ENCODE results near the gene PHAF1. TPM values are rescaled to one million over a fixed set of nuclear protein-coding genes. Genes with fewer than 3 reads are reported as not detected.

Gene PHAF1
- total and polyA plus RNA-seq, 12 donors, result 9.0 to 27.4 (median 14.0) TPM

DNA sequence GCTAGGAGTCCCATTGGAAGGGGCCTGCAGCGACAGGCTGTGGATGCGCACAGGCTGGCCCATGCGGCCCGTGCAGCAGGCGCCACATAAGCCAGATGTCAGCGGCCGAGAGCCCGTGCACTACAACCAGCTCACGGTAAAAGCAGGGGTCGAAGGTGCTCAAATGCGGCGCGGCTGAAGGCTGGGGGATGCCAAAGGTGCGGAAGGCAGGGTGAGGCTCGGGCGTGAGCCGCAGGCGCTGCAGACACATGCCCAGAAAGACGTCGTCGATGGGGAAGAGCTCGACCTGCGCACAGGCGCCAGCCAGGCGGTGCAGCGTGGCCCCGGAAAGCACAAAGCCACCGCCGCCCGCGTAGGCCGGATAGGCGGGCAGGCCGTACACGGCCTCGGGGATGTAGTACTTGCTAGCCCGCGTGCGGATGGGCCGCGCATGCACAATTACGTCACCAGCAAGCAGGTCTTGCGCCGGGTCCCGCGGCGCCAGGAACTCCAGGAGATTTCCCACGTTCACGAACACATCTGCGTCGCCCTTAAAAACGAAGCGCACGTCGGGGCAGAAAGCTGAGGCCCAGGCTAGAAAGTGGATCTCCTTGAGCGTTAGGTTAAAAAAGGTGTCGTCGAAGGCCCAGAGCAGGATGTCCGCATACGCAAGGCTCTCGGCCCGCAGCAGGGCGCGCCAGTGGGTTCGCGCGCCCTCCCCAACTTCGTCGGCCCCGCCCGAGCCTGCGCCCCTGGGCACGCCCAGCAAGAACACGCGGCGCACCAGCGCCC, 39.7 kb downstream of the PHAF1 start:
- H3K4me1 ChIP-seq (replicated peaks in 1 of 2), result peaks cover 0 to 6% of the 10 kb centered on the region in 2 donors
- peak in 2 of 7 donors; percentile 7 to 52 for DNase-seq
- intact Hi-C loops (cut with DNase I), result loop anchor here in 1 of 2 donors (10.0 kb wide), 1 partner anchor 135 kb away; no protein-coding TSS in a partner anchor
- peaks cover 0 to 40% of the 10 kb centered on the region in 2 donors for H3K36me3 ChIP-seq (replicated peaks in 1 of 2)
- WGBS, 4 donors, result 66 to 93% (median 70%) methylated on average over 17 to 77 of the region's 77 CpGs
- peak overlapping the region in 1 of 4 donors; percentile 78 for H3K4me3 ChIP-seq
- H3K27me3 ChIP-seq, result no peaks in the 10 kb centered on the region
- H3K9me3 ChIP-seq (replicated peaks in 1 of 3), result no peaks in the 10 kb centered on the region
- TF ChIP-seq POLR2A (IDR thresholded peaks at IDR 0.05), result no peak
- TF ChIP-seq, protein P1, sequence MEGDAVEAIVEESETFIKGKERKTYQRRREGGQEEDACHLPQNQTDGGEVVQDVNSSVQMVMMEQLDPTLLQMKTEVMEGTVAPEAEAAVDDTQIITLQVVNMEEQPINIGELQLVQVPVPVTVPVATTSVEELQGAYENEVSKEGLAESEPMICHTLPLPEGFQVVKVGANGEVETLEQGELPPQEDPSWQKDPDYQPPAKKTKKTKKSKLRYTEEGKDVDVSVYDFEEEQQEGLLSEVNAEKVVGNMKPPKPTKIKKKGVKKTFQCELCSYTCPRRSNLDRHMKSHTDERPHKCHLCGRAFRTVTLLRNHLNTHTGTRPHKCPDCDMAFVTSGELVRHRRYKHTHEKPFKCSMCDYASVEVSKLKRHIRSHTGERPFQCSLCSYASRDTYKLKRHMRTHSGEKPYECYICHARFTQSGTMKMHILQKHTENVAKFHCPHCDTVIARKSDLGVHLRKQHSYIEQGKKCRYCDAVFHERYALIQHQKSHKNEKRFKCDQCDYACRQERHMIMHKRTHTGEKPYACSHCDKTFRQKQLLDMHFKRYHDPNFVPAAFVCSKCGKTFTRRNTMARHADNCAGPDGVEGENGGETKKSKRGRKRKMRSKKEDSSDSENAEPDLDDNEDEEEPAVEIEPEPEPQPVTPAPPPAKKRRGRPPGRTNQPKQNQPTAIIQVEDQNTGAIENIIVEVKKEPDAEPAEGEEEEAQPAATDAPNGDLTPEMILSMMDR (IDR thresholded peaks at IDR 0.05), result no peak
- peak overlapping the region in 2 of 5 donors; percentile 85 to 92 for H3K27ac ChIP-seq

DNA sequence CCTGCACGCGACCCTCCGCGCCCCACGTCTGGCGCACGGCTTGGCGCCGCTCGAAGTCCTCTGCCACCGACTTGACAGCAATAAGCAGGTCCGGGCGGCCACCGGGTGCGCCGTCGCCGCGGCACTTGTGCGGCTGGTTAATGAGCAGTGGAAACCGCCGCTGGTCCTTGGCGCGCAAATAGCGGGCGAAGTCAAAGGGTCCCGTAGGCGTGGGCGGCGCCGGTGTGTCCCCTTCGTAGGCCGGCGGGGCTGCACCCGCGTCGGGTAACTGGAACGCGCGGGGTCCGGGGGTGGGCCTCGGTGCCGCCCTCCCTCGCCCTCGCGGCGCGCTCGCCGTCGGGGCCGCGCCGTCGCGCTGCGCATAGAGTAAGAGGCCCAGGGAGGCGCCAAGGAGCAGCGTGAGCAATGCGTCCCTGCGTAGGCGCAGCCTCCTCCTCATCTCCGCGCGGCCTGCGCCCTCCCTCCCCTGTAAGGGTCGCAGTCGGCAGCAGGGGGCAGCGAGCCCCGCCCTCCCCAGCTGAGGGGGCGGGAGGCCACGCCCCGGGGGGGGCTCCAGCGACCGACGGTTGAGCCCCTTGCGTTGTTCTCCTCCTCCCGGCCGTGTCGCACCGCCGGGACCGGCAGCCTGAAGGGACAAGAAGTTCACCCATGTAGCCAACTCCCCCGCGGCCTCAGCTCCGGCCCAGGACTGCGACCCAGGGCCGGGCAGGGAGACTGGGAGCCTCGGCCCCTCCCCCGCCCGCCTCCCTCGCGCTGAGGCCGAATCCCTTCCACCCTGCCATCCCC, 40.5 kb downstream of the PHAF1 start:
- Histone ChIP-seq H3K4me3 (peak overlapping the region; percentile 30 to 78 (median 62)), H3K27ac (peak overlapping the region in 4 of 5 donors; percentile 65 to 92 (median 82)), H3K9me3 (replicated peaks in 1 of 3) (no peaks in the 10 kb centered on the region), H3K36me3 (replicated peaks in 1 of 2) (peaks cover 0 to 32% of the 10 kb centered on the region in 2 donors), H3K27me3 (no peaks in the 10 kb centered on the region), H3K4me1 (replicated peaks in 1 of 2) (peaks cover 0 to 12% of the 10 kb centered on the region in 2 donors)
- intact Hi-C loops (cut with DNase I), result loop anchor here in 1 of 2 donors (10.0 kb wide), 1 partner anchor 135 kb away; no protein-coding TSS in a partner anchor
- peak in 6 of 7 donors; percentile 45 to 66 (median 53) for DNase-seq
- TF ChIP-seq, protein P1 (IDR thresholded peaks at IDR 0.05), result peak in 2 of 6 experiments; percentile 5 to 6
- no peak for TF ChIP-seq POLR2A (IDR thresholded peaks at IDR 0.05)
- WGBS, 4 donors, result 0 to 7% (median 4%) methylated on average over 4 to 92 of the region's 94 CpGs

DNA sequence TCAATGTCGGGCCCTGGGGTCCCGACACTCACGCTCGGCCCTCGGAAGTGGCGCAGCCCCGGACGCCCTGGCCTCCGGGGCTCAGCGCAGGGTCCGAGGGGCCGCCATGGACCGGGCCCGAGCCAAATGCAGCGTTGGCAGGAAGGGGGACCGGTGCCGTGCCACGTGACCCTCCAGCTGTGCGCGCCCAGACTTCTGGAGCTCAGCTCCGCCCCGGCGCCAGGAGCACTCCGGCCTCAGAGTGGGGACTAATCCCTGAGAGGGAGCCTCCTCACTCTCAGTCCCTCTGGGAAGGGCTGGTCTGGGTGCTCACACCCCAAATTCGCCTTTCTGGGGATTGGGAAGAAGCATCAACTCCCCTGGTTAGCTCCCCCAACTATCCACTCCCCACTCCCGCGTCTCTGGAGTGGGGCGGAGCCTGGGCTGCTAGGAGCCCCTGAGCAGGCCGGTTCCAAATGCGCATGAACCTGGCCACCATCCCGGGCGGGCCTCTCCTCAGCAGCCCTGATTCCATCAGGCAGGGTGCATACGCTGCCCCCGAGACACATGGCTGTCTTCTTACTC, 41.2 kb downstream of the PHAF1 start, which contains the start of gene B3GNT9:
Gene B3GNT9, minus strand, starts transcription at position 166 of the 564 bp plus-strand sequence. CDS start 513 bp downstream, outside the sequence.
- DNase-seq, result peak; percentile 71 to 84 (median 75)
- H3K27ac ChIP-seq, result peak within 1 kb of the TSS in 4 of 5 donors; percentile 65 to 92 (median 82)
- no peaks in the 10 kb centered on the region for H3K27me3 ChIP-seq
- H3K9me3 ChIP-seq (replicated peaks in 1 of 3), result no peaks in the 10 kb centered on the region
- WGBS, 4 donors, result 1 to 4% (median 2%) methylated on average over 6 to 34 of the region's 34 CpGs
- TF ChIP-seq, protein P1 (IDR thresholded peaks at IDR 0.05), result no peak
- TF ChIP-seq POLR2A (IDR thresholded peaks at IDR 0.05), result peak; percentile 33 to 36
- peaks cover 0 to 18% of the 10 kb centered on the region in 2 donors for H3K4me1 ChIP-seq (replicated peaks in 1 of 2)
- intact Hi-C loops (cut with DNase I), result loop anchor here in 1 of 2 donors (10.0 kb wide), 1 partner anchor 136 kb away; no protein-coding TSS in a partner anchor
- peaks cover 0 to 26% of the 10 kb centered on the region in 2 donors for H3K36me3 ChIP-seq (replicated peaks in 1 of 2)
- peak within 1 kb of the TSS; percentile 30 to 78 (median 62) for H3K4me3 ChIP-seq

Data from adrenal gland (tissue), 12 donors.